Measurements from ENCODE around the gene IGSF9B. TPM values are rescaled to one million over a fixed set of nuclear protein-coding genes. Genes with fewer than 3 reads are reported as not detected.

Gene IGSF9B
- total RNA-seq, 1 donor from 2014 or later, result 3.8 TPM

- Mint-ChIP-seq H3K27me3 (ENCODE audit: unreplicated experiment) (no peaks in the 10 kb centered on the region), H3K27ac (ENCODE audit: unreplicated experiment) (no peak overlapping the region), H3K36me3 (ENCODE audit: unreplicated experiment) (no peaks in the 10 kb centered on the region), H3K4me1 (ENCODE audit: unreplicated experiment) (no peaks in the 10 kb centered on the region), H3K4me3 (ENCODE audit: unreplicated experiment) (no peak overlapping the region), H3K9me3 (ENCODE audit: unreplicated experiment) (no peaks in the 10 kb centered on the region)
- TF ChIP-seq CTCF (IDR thresholded peaks at IDR 0.05), result no peak
- no peak for DNase-seq (ENCODE audit: extremely low spot score, unreplicated experiment)
These were observed 21.2 kb downstream of the IGSF9B start for GRCh38 chr11:133935551-133935910.

GRCh38 chr11:133934599-133935550 is 21.9 kb downstream of the IGSF9B start:
- H3K36me3 Mint-ChIP-seq (ENCODE audit: unreplicated experiment), result no peaks in the 10 kb centered on the region
- H3K9me3 Mint-ChIP-seq (ENCODE audit: unreplicated experiment), result no peaks in the 10 kb centered on the region
- H3K27ac Mint-ChIP-seq (ENCODE audit: unreplicated experiment), result no peak overlapping the region
- H3K4me1 Mint-ChIP-seq (ENCODE audit: unreplicated experiment), result no peaks in the 10 kb centered on the region
- DNase-seq (ENCODE audit: extremely low spot score, unreplicated experiment), result no peak
- H3K27me3 Mint-ChIP-seq (ENCODE audit: unreplicated experiment), result no peaks in the 10 kb centered on the region
- no peak overlapping the region for H3K4me3 Mint-ChIP-seq (ENCODE audit: unreplicated experiment)
- TF ChIP-seq CTCF (IDR thresholded peaks at IDR 0.05), result no peak

GRCh38 chr11:133934096-133934495 is 22.7 kb downstream of the IGSF9B start:
- Mint-ChIP-seq H3K4me1 (ENCODE audit: unreplicated experiment) (no peaks in the 10 kb centered on the region), H3K4me3 (ENCODE audit: unreplicated experiment) (no peak overlapping the region), H3K27ac (ENCODE audit: unreplicated experiment) (no peak overlapping the region), H3K36me3 (ENCODE audit: unreplicated experiment) (no peaks in the 10 kb centered on the region), H3K27me3 (ENCODE audit: unreplicated experiment) (no peaks in the 10 kb centered on the region), H3K9me3 (ENCODE audit: unreplicated experiment) (no peaks in the 10 kb centered on the region)
- DNase-seq (ENCODE audit: extremely low spot score, unreplicated experiment), result no peak
- TF ChIP-seq CTCF (IDR thresholded peaks at IDR 0.05), result no peak

- H3K4me1 Mint-ChIP-seq (ENCODE audit: unreplicated experiment), result peaks cover 3% of the 10 kb centered on the region
- H3K36me3 Mint-ChIP-seq (ENCODE audit: unreplicated experiment), result no peaks in the 10 kb centered on the region
These were observed 25.2 kb downstream of the IGSF9B start for GRCh38 chr11:133931449-133932060.

More at GRCh38 chr11:133931449-133932060, 25.2 kb downstream of the IGSF9B start:
- no peak overlapping the region for H3K27ac Mint-ChIP-seq (ENCODE audit: unreplicated experiment)
- no peaks in the 10 kb centered on the region for H3K9me3 Mint-ChIP-seq (ENCODE audit: unreplicated experiment)
- DNase-seq (ENCODE audit: extremely low spot score, unreplicated experiment), result no peak
- H3K27me3 Mint-ChIP-seq (ENCODE audit: unreplicated experiment), result no peaks in the 10 kb centered on the region
- no peak for TF ChIP-seq CTCF (IDR thresholded peaks at IDR 0.05)
- H3K4me3 Mint-ChIP-seq (ENCODE audit: unreplicated experiment), result no peak overlapping the region

All from osteocyte (in vitro differentiated cells).